ENCODE measurements around the gene NEK2.
"Not testable (repeated sequence)": the region's sequence is repeated elsewhere in the genome, so short reads cannot be mapped to it uniquely, and the experiment has no call there.

Gene NEK2

DNA sequence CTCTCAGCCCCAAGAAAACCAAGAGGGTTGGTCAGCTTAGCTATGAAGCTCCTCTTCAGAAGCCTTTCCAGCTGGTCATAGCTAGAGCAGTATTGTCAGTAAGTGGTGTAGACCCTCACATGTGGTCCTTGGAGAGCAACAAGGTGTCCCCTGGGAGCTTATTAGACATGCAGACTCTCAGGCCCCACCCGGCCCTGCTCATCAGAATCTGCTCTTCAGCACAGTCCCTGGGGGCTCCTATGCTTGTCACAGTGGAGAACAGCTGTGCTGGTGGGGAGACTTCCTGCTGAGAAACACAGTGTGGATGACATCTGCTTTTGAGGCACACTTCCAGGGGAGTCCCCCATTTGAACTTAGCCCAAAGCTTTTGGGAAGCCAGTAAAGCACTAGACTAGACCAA, 21.9 kb upstream of the NEK2 start:
- in situ Hi-C loops (cut with MboI; ENCODE audit: low sequenced_read_pairs, unreplicated experiment), result loop anchor here (10.0 to 25.0 kb wide), 3 partner anchors 337 to 665 kb away; partner anchors contain the start of genes DTL, INTS7 and PPP2R5A
- TF ChIP-seq, protein P1, sequence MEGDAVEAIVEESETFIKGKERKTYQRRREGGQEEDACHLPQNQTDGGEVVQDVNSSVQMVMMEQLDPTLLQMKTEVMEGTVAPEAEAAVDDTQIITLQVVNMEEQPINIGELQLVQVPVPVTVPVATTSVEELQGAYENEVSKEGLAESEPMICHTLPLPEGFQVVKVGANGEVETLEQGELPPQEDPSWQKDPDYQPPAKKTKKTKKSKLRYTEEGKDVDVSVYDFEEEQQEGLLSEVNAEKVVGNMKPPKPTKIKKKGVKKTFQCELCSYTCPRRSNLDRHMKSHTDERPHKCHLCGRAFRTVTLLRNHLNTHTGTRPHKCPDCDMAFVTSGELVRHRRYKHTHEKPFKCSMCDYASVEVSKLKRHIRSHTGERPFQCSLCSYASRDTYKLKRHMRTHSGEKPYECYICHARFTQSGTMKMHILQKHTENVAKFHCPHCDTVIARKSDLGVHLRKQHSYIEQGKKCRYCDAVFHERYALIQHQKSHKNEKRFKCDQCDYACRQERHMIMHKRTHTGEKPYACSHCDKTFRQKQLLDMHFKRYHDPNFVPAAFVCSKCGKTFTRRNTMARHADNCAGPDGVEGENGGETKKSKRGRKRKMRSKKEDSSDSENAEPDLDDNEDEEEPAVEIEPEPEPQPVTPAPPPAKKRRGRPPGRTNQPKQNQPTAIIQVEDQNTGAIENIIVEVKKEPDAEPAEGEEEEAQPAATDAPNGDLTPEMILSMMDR (IDR thresholded peaks at IDR 0.05; ENCODE audit: borderline replicate concordance, control extremely low read depth, extremely low read depth, insufficient read depth, missing control alignments), result no peak
- DNase-seq (ENCODE audit: low spot score), result peak; percentile 65

DNA sequence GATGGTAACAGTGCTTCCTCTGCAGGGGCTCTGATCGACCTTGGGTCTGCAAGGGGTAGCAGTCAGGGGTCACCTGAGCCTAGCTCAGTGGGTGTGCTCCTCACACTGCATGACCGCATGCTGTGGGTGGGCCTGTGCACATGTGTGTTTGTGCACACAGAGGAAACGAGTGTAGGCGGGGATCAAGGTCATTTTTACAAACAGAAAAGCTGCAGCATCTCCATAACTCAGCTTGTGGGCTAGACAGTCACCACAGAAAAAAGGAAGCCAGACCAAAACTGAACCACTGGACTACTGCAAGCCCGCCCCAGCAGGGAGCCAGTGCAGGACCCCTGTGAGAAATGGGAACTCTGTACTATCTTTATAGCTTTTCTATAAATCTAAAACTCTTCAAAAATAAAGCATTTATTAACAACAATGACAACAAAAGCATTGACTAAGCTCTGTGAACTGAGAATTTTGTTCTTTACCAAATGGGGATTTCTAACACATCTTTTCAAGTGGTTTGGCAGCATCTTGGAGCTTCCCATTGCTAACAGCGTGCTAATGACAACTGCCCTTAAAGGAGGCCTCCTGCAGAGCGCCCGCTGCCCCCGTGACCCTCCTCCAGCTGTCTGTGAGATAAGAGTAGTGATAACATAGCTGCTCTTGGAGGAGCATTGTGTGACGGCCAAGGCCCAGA, 19.9 kb upstream of the NEK2 start:
- in situ Hi-C loops (cut with MboI; ENCODE audit: low sequenced_read_pairs, unreplicated experiment), result loop anchor here (10.0 to 25.0 kb wide), 3 partner anchors 340 to 667 kb away; partner anchors contain the start of genes DTL, INTS7 and PPP2R5A
- TF ChIP-seq, protein P1 (IDR thresholded peaks at IDR 0.05; ENCODE audit: borderline replicate concordance, control extremely low read depth, extremely low read depth, insufficient read depth, missing control alignments), result no peak
- DNase-seq (ENCODE audit: low spot score), result peak; percentile 68

DNA sequence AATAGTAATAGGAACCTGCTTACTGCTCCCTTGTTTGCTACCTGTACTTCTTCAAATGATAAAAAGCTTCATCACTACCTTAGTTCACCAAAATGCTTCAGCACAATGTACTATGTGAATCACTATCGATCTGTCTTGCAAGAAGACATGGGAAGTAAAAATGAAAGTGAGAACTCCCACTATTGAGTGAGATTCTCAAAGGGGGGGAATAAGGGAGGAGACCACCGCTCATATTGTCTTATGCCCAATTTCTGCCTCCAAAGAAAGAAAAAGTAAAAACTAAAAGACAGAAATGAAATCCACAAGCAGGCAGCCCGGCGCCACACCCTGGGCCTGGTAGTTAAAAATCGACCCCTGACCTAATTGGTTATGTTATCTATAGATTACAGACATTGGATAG, 18.5 kb upstream of the NEK2 start:
- in situ Hi-C loops (cut with MboI; ENCODE audit: low sequenced_read_pairs, unreplicated experiment), result loop anchor here (10.0 to 25.0 kb wide), 3 partner anchors 341 to 668 kb away; partner anchors contain the start of genes DTL, INTS7 and PPP2R5A
- DNase-seq (ENCODE audit: low spot score), result not testable (repeated sequence)

DNA sequence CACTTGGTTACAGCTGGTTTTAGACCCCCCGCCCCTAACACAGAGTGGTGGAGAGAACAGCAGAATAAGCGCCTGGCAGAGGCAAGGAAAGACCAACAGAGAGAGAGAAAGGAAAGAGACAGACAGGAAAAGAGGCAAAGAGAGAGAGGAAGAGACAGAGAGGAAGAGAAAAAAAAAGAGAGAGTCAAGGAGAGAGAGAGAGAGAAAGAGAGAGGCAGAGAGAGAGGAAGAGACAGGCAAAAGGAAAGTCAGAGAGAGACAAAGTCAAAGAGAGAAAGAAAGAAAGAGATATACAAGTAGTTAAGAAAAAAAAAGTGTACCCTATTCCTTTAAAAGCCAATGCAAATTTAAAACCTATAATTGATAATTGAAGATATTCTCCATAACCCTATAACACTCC, 13.0 kb upstream of the NEK2 start:
- TF ChIP-seq, protein P1 (IDR thresholded peaks at IDR 0.05; ENCODE audit: borderline replicate concordance, control extremely low read depth, extremely low read depth, insufficient read depth, missing control alignments), result no peak
- in situ Hi-C loops (cut with MboI; ENCODE audit: low sequenced_read_pairs, unreplicated experiment), result loop anchor here (10.0 to 25.0 kb wide), 3 partner anchors 599 to 766 kb away; partner anchors contain the start of gene PPP2R5A

DNA sequence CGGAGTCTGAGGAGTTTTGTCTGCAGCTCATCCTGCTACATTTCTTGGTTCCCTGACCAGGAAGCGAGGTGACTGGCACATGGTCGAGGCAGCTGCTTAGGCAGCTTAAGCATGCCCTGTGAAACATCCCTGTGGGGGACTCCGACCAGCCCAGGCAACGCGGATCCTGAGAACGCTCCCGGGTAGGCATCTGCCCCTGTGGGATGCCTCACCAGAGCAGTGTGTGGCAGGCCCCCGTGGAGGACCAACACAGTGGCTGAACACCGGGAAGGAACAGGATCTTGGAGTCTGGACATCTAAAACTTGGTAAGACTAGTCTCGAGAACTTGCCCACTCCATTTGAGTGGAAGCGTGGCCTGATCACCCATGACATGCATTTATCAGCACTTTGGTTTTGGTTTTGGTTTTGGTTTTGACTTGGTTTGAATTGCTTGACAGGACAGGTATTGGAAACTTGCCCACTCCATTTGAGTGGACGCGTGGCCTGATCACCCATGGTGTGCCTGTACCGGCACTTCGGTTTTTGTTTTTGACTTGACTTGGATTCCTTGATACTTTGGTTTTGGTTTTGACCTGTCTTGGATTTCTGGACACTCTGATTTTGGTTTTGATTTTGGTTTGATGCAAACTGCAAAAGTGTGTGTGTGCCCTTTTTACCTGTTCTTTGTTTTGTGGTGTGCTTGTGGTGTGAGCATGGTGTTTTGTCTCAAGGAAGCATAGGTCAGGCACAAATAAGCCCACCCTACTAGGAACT, 12.2 kb upstream of the NEK2 start:
- in situ Hi-C loops (cut with MboI; ENCODE audit: low sequenced_read_pairs, unreplicated experiment), result loop anchor here (10.0 to 25.0 kb wide), 3 partner anchors 600 to 767 kb away; partner anchors contain the start of gene PPP2R5A
- TF ChIP-seq, protein P1 (IDR thresholded peaks at IDR 0.05; ENCODE audit: borderline replicate concordance, control extremely low read depth, extremely low read depth, insufficient read depth, missing control alignments), result no peak
- no peak for DNase-seq (ENCODE audit: low spot score)

More for the DNA sequence above, 13.0 kb upstream of the NEK2 start:
- DNase-seq (ENCODE audit: low spot score), result no peak

DNA sequence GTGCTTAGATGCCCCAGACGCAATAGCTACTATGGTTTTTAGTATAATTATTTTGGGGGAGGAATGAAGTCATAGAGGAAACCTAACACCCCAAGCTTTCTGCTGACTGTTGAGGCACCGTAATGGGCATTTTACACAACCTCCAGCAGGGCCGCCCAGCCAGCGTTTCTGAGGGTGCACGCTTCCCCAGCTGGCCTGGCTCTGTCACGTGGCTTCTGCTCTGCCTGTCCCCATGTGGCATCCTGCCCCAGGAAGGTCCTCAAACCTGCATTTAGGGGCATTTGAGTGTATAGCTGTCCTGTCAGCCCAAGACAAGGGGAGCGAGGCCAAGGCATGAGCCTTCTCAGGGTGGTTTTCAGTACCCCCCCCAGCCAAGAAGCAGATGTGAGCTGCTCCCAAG, 10.4 kb upstream of the NEK2 start:
- DNase-seq (ENCODE audit: low spot score), result no peak
- TF ChIP-seq, protein P1 (IDR thresholded peaks at IDR 0.05; ENCODE audit: borderline replicate concordance, control extremely low read depth, extremely low read depth, insufficient read depth, missing control alignments), result no peak
- in situ Hi-C loops (cut with MboI; ENCODE audit: low sequenced_read_pairs, unreplicated experiment), result loop anchor here (10.0 to 25.0 kb wide), 3 partner anchors 601 to 769 kb away; partner anchors contain the start of gene PPP2R5A

Data from GM13976 (cell line).